Body of pancreas (tissue), 4 donors: ENCODE data around the gene CCDC3. TPM values are rescaled to one million over a fixed set of nuclear protein-coding genes. Genes with fewer than 3 reads are reported as not detected.

ENCODE experiments used
- ATAC-seq: fragments of 150-250 bp; one replicate; pipeline ENCODE4 v1.9.1; 2016
- DNase-seq, 4 donors: peaks; one replicate each; pipeline ENCODE4 v3.0.0-alpha.2; 2019
- H3K27ac ChIP-seq, 4 donors: fragments of 200-600 bp; sonication (generic); 1 replicate in 3 of 4; 2 replicates in 1 of 4; pipeline versions ENCODE4 v1.5.1 to v1.6.1; 2016 to 2019; ENCODE audit warnings: mild to moderate bottlenecking in 1 of 4, mixed read lengths in 1 of 4, moderate library complexity in 1 of 4
- H3K27me3 ChIP-seq, 2 donors: fragments of 200-600 bp; sonication (generic); one replicate each; pipeline ENCODE4 v1.6.0; 2016; ENCODE audit warnings: mild to moderate bottlenecking in 1 of 2
- H3K36me3 ChIP-seq, 2 donors: fragments of 200-600 bp; sonication (generic); replicated peaks in 1 of 2; 2 replicates each; pipeline ENCODE4 v1.5.1; 2016; ENCODE audit warnings: low read depth in 2 of 2; ENCODE audit not compliant: insufficient read depth in 1 of 2
- H3K4me1 ChIP-seq: fragments of 200-600 bp; sonication (generic); one replicate; pipeline ENCODE4 v1.6.0; 2016
- H3K4me3 ChIP-seq, 2 donors: fragments of 200-600 bp; sonication (generic); 1 replicate in 1 of 2; 2 replicates in 1 of 2; pipeline ENCODE4 v1.5.1; 2016 to 2019
- H3K9me3 ChIP-seq, 3 donors: fragments of 200-600 bp; sonication (generic); 1 replicate in 2 of 3; 2 replicates in 1 of 3; pipeline ENCODE4 v1.5.1; 2016
- POLR2A ChIP-seq, 3 donors: fragments of 450-650 bp; IDR thresholded peaks; one replicate each; pipeline ENCODE4 v1.6.1; 2016; ENCODE audit warnings: antibody characterized with exemption in 3 of 3, mild to moderate bottlenecking in 2 of 3
- WGBS, 2 donors: methylation state at CpG; one replicate each; pipeline ENCODE4 v1.1.5; 2017; 5-methylcytosine and 5-hydroxymethylcytosine counted together
- intact Hi-C: fragments of 100-400 bp; cut with DNase I; formaldehyde crosslinking; loops from one replicate; pipeline ENCODE4 v1.15.1; 2023
- total RNA-seq, 2 donors: library from RNA; depleted of rRNA; stranded (reverse); fragments of >200 nt; gene quantifications; one replicate each; pipeline ENCODE4 v1.1.0, GENCODE V29; 2016
- TF ChIP-seq, protein P1 (sequence below), 7 experiments: fragments of 450-650 bp in 4 of 7; fragments of 200-600 bp in 3 of 7; sonication (generic) in 3 of 7; IDR thresholded peaks; one replicate each; pipeline ENCODE4 v1.5.1; 2016 to 2019; ENCODE audit warnings: antibody characterized with exemption in 7 of 7

The CCDC3 gene
- total RNA-seq, 2 donors from 2014 or later = 2.1 to 17.1 TPM

- ATAC-seq (no peak), DNase-seq (no peak)
- 56 to 70% methylated on average over 12 of the region's 12 CpGs for WGBS, 2 donors
- no peaks in the 10 kb centered on the region for H3K27me3 ChIP-seq
- H3K4me1 ChIP-seq = no peaks in the 10 kb centered on the region
- TF ChIP-seq, protein P1, sequence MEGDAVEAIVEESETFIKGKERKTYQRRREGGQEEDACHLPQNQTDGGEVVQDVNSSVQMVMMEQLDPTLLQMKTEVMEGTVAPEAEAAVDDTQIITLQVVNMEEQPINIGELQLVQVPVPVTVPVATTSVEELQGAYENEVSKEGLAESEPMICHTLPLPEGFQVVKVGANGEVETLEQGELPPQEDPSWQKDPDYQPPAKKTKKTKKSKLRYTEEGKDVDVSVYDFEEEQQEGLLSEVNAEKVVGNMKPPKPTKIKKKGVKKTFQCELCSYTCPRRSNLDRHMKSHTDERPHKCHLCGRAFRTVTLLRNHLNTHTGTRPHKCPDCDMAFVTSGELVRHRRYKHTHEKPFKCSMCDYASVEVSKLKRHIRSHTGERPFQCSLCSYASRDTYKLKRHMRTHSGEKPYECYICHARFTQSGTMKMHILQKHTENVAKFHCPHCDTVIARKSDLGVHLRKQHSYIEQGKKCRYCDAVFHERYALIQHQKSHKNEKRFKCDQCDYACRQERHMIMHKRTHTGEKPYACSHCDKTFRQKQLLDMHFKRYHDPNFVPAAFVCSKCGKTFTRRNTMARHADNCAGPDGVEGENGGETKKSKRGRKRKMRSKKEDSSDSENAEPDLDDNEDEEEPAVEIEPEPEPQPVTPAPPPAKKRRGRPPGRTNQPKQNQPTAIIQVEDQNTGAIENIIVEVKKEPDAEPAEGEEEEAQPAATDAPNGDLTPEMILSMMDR (IDR thresholded peaks at IDR 0.05) = no peak
- TF ChIP-seq POLR2A (IDR thresholded peaks at IDR 0.05) = no peak
- H3K27ac ChIP-seq = no peak overlapping the region
- no peak overlapping the region for H3K4me3 ChIP-seq
- no peaks in the 10 kb centered on the region for H3K36me3 ChIP-seq
- intact Hi-C loops = no loop called here
- H3K9me3 ChIP-seq = no peaks in the 10 kb centered on the region
Measured at GRCh38 chr10:13047529-13048206, 46.2 kb upstream of the CCDC3 start.

GRCh38 chr10:13046851-13047528 is 45.5 kb upstream of the CCDC3 start:
- Histone ChIP-seq H3K4me1 (no peaks in the 10 kb centered on the region), H3K36me3 (no peaks in the 10 kb centered on the region), H3K4me3 (no peak overlapping the region), H3K9me3 (no peaks in the 10 kb centered on the region), H3K27ac (no peak overlapping the region), H3K27me3 (no peaks in the 10 kb centered on the region)
- TF ChIP-seq POLR2A (IDR thresholded peaks at IDR 0.05) = no peak
- TF ChIP-seq, protein P1 (IDR thresholded peaks at IDR 0.05) = no peak
- no peak for ATAC-seq
- no peak for DNase-seq
- intact Hi-C loops = no loop called here
- 78 to 79% methylated on average over 6 of the region's 6 CpGs for WGBS, 2 donors

DNA sequence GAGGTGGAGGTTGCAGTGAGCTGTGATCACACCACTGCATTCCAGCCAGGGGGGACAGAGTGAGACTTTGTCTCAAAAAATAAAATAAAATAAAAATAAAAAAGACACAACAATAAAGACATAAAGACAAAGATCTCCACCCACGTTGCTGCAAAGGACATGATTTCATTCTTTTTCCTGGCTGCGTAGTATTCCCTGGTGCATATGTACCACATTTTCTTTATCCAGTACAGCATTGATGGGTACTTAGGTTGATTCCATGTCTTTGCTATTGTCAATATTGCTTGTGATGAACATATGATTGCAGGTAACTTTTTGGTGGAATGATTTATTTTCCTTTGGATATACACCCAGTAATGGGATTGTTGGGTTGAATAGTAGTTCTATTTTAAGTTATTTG is 42.0 kb upstream of the CCDC3 start:
- Histone ChIP-seq H3K9me3 (no peaks in the 10 kb centered on the region), H3K4me3 (no peak overlapping the region), H3K27ac (no peak overlapping the region), H3K36me3 (no peaks in the 10 kb centered on the region), H3K4me1 (no peaks in the 10 kb centered on the region), H3K27me3 (no peaks in the 10 kb centered on the region)
- WGBS, 2 donors = 68 to 81% methylated on average over 2 of the region's 2 CpGs
- DNase-seq (no peak), ATAC-seq (no peak)
- intact Hi-C loops = no loop called here
- TF ChIP-seq, protein P1 (IDR thresholded peaks at IDR 0.05) = no peak
- no peak for TF ChIP-seq POLR2A (IDR thresholded peaks at IDR 0.05)

DNA sequence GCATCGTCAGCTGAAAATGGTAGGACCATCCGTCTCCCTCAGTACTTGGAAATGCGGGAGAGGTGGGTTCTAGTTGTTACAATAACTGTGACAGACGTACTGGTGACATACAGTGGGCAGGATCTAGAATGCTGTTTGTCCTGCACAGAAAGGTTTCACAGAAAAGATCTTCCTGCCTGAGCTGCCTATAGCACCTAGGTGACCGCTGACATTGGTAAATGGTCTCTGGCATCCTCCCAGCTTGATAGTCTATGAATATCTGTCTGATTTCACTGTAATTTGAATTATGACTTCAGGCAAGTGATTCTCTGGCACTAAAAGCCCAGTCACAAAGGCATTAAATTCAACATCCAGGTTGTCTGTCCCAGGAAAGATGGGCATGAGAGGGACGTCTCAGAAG is 38.2 kb upstream of the CCDC3 start:
- Histone ChIP-seq H3K27me3 (no peaks in the 10 kb centered on the region), H3K4me3 (no peak overlapping the region), H3K27ac (no peak overlapping the region), H3K4me1 (no peaks in the 10 kb centered on the region), H3K9me3 (no peaks in the 10 kb centered on the region), H3K36me3 (no peaks in the 10 kb centered on the region)
- DNase-seq (no peak), ATAC-seq (no peak)
- intact Hi-C loops = no loop called here
- WGBS, 2 donors = 51 to 77% methylated on average over 6 of the region's 6 CpGs
- no peak for TF ChIP-seq POLR2A (IDR thresholded peaks at IDR 0.05)
- TF ChIP-seq, protein P1 (IDR thresholded peaks at IDR 0.05) = no peak

- no peak overlapping the region for H3K27ac ChIP-seq
- no peaks in the 10 kb centered on the region for H3K27me3 ChIP-seq
- no peaks in the 10 kb centered on the region for H3K9me3 ChIP-seq
- H3K4me3 ChIP-seq = no peak overlapping the region
- intact Hi-C loops = no loop called here
- no peaks in the 10 kb centered on the region for H3K4me1 ChIP-seq
- ATAC-seq (no peak), DNase-seq (no peak)
- no peaks in the 10 kb centered on the region for H3K36me3 ChIP-seq
- TF ChIP-seq, protein P1 (IDR thresholded peaks at IDR 0.05) = no peak
- no peak for TF ChIP-seq POLR2A (IDR thresholded peaks at IDR 0.05)
- 56 to 80% methylated on average over 1 to 2 of the region's 2 CpGs for WGBS, 2 donors
Measured at GRCh38 chr10:13038391-13038790, 36.9 kb upstream of the CCDC3 start.
